Neural cell (in vitro differentiated cells): ENCODE data around the gene EXOSC3. TPM values are rescaled to one million over a fixed set of nuclear protein-coding genes. Genes with fewer than 3 reads are reported as not detected.

ENCODE experiments used
- H2AFZ ChIP-seq: fragments of 200-600, 300-800 bp; sonication (generic), shearing (Covaris generic); 2 replicates; pipeline ENCODE4 v1.6.0; 2014; ENCODE audit warnings: low read depth, mild to moderate bottlenecking, antibody characterized with exemption, low read length, moderate library complexity
- H3F3A ChIP-seq: fragments of 200-600 bp; shearing (Covaris generic); 2 replicates; pipeline ENCODE4 v1.6.1; 2016; ENCODE audit warnings: mild to moderate bottlenecking, moderate library complexity, mixed read lengths, antibody characterized with exemption, low read length; ENCODE audit not compliant: insufficient read depth, poor library complexity, severe bottlenecking
- H3K27ac ChIP-seq: fragments of 200-600, 300-800 bp; sonication (generic), shearing (Covaris generic); 2 replicates; pipeline ENCODE4 v1.5.1; 2014; ENCODE audit warnings: mild to moderate bottlenecking, low read length, moderate library complexity
- H3K27me3 ChIP-seq: fragments of 300-800, 200-600 bp; sonication (generic), shearing (Covaris generic); 2 replicates; pipeline ENCODE4 v1.6.0; 2014; ENCODE audit warnings: mild to moderate bottlenecking, low read depth, low read length, moderate library complexity; ENCODE audit not compliant: insufficient read depth
- H3K36me3 ChIP-seq: fragments of 300-800, 200-600 bp; sonication (generic), shearing (Covaris generic); 2 replicates; pipeline ENCODE4 v1.5.1; 2014; ENCODE audit warnings: mild to moderate bottlenecking, antibody characterized with exemption, low read length, moderate library complexity; ENCODE audit not compliant: insufficient read depth
- H3K4me2 ChIP-seq: fragments of 300-800, 200-600 bp; sonication (generic), shearing (Covaris generic); 2 replicates; pipeline ENCODE4 v1.6.0; 2014; ENCODE audit warnings: mild to moderate bottlenecking, low read length
- H3K4me3 ChIP-seq: fragments of 300-800, 200-600 bp; sonication (generic), shearing (Covaris generic); 2 replicates; pipeline ENCODE4 v1.5.1; 2014; ENCODE audit warnings: mild to moderate bottlenecking, low read length, moderate library complexity
- H3K79me2 ChIP-seq: fragments of 200-600 bp; shearing (Covaris generic); replicated peaks from 2 replicates; pipeline ENCODE4 v1.6.0; 2014; ENCODE audit warnings: mild to moderate bottlenecking, low read length, moderate library complexity; ENCODE audit not compliant: insufficient read depth
- H3K9ac ChIP-seq: fragments of 300-800, 200-600 bp; sonication (generic), shearing (Covaris generic); 2 replicates; pipeline ENCODE4 v1.6.1; 2016; ENCODE audit warnings: mild to moderate bottlenecking, low read length, mixed read lengths
- H3K9me2 ChIP-seq: fragments of 200-600 bp; shearing (Covaris generic); 2 replicates; pipeline ENCODE4 v1.6.1; 2016; ENCODE audit warnings: mild to moderate bottlenecking, low read length, mixed read lengths; ENCODE audit not compliant: insufficient read depth
- H3K9me3 ChIP-seq: fragments of 200-600, 300-800 bp; sonication (generic), shearing (Covaris generic); 2 replicates; pipeline ENCODE4 v1.6.1; 2016; ENCODE audit warnings: mild to moderate bottlenecking, mixed run types, low read length, moderate library complexity, mixed read lengths
- H4K20me1 ChIP-seq: fragments of 200-600 bp; shearing (Covaris generic); 2 replicates; pipeline ENCODE4 v1.6.1; 2016; ENCODE audit warnings: mild to moderate bottlenecking, mixed run types; ENCODE audit not compliant: insufficient read depth
- CTCF ChIP-seq: fragments of 450-650 bp; IDR thresholded peaks from 2 replicates; pipeline ENCODE4 v1.5.1; 2014; ENCODE audit warnings: antibody characterized with exemption, mild to moderate bottlenecking, moderate library complexity; ENCODE audit not compliant: poor library complexity, severe bottlenecking
- EP300 ChIP-seq: fragments of 450-650 bp; conservative IDR thresholded peaks from 2 replicates; pipeline ENCODE4 v1.6.1; 2014; ENCODE audit warnings: antibody characterized with exemption, mild to moderate bottlenecking, moderate library complexity; ENCODE audit not compliant: poor library complexity, severe bottlenecking
- EZH2 ChIP-seq: fragments of 200-600, 300-800 bp; shearing (Covaris generic), sonication (generic); IDR thresholded peaks from 2 replicates; pipeline ENCODE4 v1.6.1; 2014; ENCODE audit warnings: antibody characterized with exemption, low read length, borderline replicate concordance, mild to moderate bottlenecking; ENCODE audit not compliant: insufficient read depth, poor library complexity, severe bottlenecking
- MXI1 ChIP-seq: fragments of 450-650 bp; conservative IDR thresholded peaks from 2 replicates; pipeline ENCODE4 v1.6.1; 2014; ENCODE audit warnings: antibody characterized with exemption, mild to moderate bottlenecking; ENCODE audit not compliant: poor library complexity, severe bottlenecking
- POLR2AphosphoS5 ChIP-seq: IDR thresholded peaks from 2 replicates; pipeline ENCODE4 v1.6.1; 2012
- RAD21 ChIP-seq: fragments of 450-650 bp; conservative IDR thresholded peaks from 2 replicates; pipeline ENCODE4 v1.6.1; 2014; ENCODE audit warnings: antibody characterized with exemption, mild to moderate bottlenecking, moderate library complexity
- REST ChIP-seq: IDR thresholded peaks from 2 replicates; pipeline ENCODE4 v1.6.1; 2012; ENCODE audit warnings: borderline replicate concordance
- SMC3 ChIP-seq: fragments of 450-650 bp; conservative IDR thresholded peaks from 2 replicates; pipeline ENCODE4 v1.6.1; 2014; ENCODE audit warnings: antibody characterized with exemption, mild to moderate bottlenecking, moderate library complexity; ENCODE audit not compliant: poor library complexity
- TAF1 ChIP-seq: IDR thresholded peaks from 2 replicates; pipeline ENCODE4 v1.6.1; 2012; ENCODE audit warnings: low read depth
- polyA plus RNA-seq: library from polyadenylated mRNA; depleted of rRNA; stranded (reverse); fragments of >200 nt; gene quantifications from 2 replicates; pipeline ENCODE4 v1.2.3, GENCODE V29; 2014

The EXOSC3 gene
- polyA plus RNA-seq, 1 donor from 2014 or later = 46.4 TPM

GRCh38 chr9:37801287-37801850, 16.5 kb upstream of the EXOSC3 start:
- peak overlapping the region; percentile 97 for H3K4me3 ChIP-seq
- no peaks in the 10 kb centered on the region for H3K27me3 ChIP-seq
- no peaks in the 10 kb centered on the region for H3K9me2 ChIP-seq
- H3K9me3 ChIP-seq = no peaks in the 10 kb centered on the region
- no peak overlapping the region for H2AFZ ChIP-seq
- H3K27ac ChIP-seq = peak overlapping the region; percentile 80
- H3K36me3 ChIP-seq = no peaks in the 10 kb centered on the region
- no peak for TF ChIP-seq RAD21
- TF ChIP-seq POLR2AphosphoS5 = no peak
- no peak for TF ChIP-seq TAF1
- TF ChIP-seq REST = no peak
- no peak for TF ChIP-seq EZH2
- no peaks in the 10 kb centered on the region for H3F3A ChIP-seq
- peak overlapping the region; percentile 81 for H3K4me2 ChIP-seq
- H3K79me2 ChIP-seq = peaks cover 35% of the 10 kb centered on the region
- H4K20me1 ChIP-seq = peaks cover 3% of the 10 kb centered on the region
- H3K9ac ChIP-seq = peak overlapping the region; percentile 87

DNA sequence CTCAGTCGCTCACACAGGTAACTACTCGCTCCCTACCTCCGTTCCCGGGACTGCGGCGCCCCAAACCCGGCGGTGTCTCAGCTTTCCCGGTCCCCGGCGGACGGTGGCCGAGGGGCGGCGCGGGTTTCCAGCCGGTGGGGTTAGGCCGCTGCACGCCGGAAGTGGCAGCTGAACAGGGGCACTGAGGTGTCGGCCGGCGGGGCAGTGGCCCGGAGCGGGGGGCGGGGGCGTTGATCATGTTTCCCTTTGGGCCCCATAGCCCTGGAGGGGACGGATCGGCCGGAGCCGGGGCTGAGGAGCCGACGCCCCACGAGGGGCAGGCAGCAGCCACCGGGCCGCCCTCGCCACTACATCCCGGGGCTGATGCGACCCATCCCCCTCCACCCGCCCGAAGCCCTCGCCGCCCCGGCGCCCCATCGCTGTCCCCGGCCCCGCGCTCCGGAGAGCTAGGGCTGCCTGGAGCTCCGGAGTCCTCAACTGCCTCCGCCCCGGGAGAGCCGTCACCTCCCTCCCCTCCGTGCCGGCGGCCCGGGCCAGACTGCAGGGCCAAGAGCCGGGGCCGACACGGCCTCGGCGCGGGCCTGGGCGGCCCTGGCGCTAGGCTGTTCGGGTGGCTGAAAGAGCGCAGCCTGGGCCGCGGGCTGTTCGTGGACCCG, 15.9 kb upstream of the EXOSC3 start, which contains the start of gene DCAF10:
Gene DCAF10, plus strand, starts transcription at position 167 of the 656 bp plus-strand sequence. Its CDS starts 70 bp downstream, at position 237.
- H3K9ac ChIP-seq = peak within 1 kb of the TSS; percentile 87
- H3K36me3 ChIP-seq = no peaks in the 10 kb centered on the region
- peak within 1 kb of the TSS; percentile 97 for H2AFZ ChIP-seq
- H3K4me3 ChIP-seq = peak within 1 kb of the TSS; percentile 97
- no peaks in the 10 kb centered on the region for H3K9me3 ChIP-seq
- no peaks in the 10 kb centered on the region for H3F3A ChIP-seq
- H3K27me3 ChIP-seq = no peaks in the 10 kb centered on the region
- TF ChIP-seq SMC3 (peak; percentile 39), REST (peak; percentile 57), EP300 (peak; percentile 65), EZH2 (no peak), POLR2AphosphoS5 (peak; percentile 94), CTCF (peak; percentile 25), RAD21 (peak; percentile 26), TAF1 (peak; percentile 91), MXI1 (peak; percentile 78)
- peaks cover 3% of the 10 kb centered on the region for H4K20me1 ChIP-seq
- no peaks in the 10 kb centered on the region for H3K9me2 ChIP-seq
- peak within 1 kb of the TSS; percentile 81 for H3K4me2 ChIP-seq
- H3K27ac ChIP-seq = peak within 1 kb of the TSS; percentile 80
- peaks cover 35% of the 10 kb centered on the region for H3K79me2 ChIP-seq
